Stimulated activated CD4-positive, alpha-beta T cell treated with anti-CD3 and anti-CD28 coated beads, TNF-alpha, amount 100 ng/mL, for 48 hours (primary cell): ENCODE results near the gene HOTAIR.

ENCODE experiments used
- DNase-seq, 3 donors: peaks; one replicate each; pipeline ENCODE4 v3.0.0-alpha.2; 2020; ENCODE audit warnings: low read depth in 3 of 3

The HOTAIR gene

GRCh38 chr12:53929527-53929926 is 45.2 kb downstream of the HOTAIR start:
- no peak for DNase-seq

- DNase-seq = no peak
Measured at GRCh38 chr12:53928054-53928835, 46.5 kb downstream of the HOTAIR start.

- DNase-seq = no peak
Measured at GRCh38 chr12:53927220-53928029, 47.3 kb downstream of the HOTAIR start.

- no peak for DNase-seq
Measured at GRCh38 chr12:53924521-53925405, 50.0 kb downstream of the HOTAIR start.

GRCh38 chr12:53916788-53917655 is 57.7 kb downstream of the HOTAIR start:
- DNase-seq = no peak
